GM12891 (cell line): ENCODE results near the gene PF4V1.

Experiments used
- PAX5 ChIP-seq: IDR thresholded peaks from 2 replicates; pipeline ENCODE4 v1.6.1; 2011; ENCODE audit warnings: low read length, moderate library complexity, mild to moderate bottlenecking; ENCODE audit not compliant: insufficient read depth, severe bottlenecking
- POLR2A ChIP-seq: IDR thresholded peaks from 2 replicates; pipeline ENCODE4 v1.6.1; 2011; ENCODE audit warnings: low read depth, low read length, control low read depth
- POLR2AphosphoS5 ChIP-seq: IDR thresholded peaks from 2 replicates; pipeline ENCODE4 v1.6.1; 2011; ENCODE audit warnings: low read depth, low read length, control low read depth
- POU2F2 ChIP-seq: IDR thresholded peaks from 2 replicates; pipeline ENCODE4 v1.6.1; 2011; ENCODE audit warnings: low read depth, mild to moderate bottlenecking, control low read depth, low read length, moderate library complexity
- TAF1 ChIP-seq: IDR thresholded peaks from 2 replicates; pipeline ENCODE4 v1.6.1; 2011; ENCODE audit warnings: low read depth, low read length, control low read depth

DNA sequence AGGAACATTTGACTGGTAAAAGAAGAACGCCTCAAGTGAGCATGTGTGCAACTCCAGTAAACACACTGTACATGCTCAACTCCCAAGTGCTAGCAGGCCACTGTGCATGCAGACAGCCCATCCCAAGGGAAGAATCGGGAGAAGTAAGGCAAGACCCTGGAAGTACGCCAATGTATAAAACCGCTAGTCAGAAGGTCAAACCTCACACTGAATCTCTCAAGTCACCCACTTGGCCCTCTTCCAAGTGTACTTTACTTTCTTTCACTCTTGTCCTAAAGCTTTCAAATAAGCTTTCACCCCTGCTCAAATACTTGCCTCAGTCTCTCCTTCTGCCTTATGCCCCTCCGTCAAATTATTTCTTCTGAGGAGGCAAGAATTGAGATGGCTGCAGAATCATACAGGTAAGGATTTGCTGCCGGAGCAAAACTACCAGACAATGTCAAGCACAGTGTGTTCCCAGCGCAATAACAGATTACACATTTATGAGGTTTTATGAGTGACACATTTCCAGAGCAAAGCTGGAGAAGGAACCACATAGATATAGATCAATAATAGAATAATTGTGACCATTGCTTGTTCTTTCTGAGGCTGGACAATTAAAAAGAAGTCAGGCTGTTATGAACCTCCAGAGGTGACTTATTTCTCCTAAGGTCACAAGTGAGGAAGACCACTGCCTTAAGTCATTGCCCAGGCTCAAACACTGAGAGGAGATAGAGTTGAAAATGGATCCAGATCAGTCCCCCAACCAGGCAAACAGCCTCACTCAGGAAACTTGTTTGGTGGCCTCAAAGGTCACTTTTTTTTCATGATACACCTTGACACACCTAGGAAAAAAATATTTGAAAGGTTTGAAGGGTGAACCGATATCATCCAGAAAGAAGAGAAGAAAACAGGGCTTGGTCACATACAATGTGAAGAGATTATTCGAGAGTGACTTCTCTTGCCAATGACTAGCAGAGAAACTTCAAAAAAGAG is 42.4 kb downstream of the PF4V1 start:
- TF ChIP-seq POU2F2 (no peak), POLR2A (no peak), TAF1 (no peak), POLR2AphosphoS5 (no peak), PAX5 (no peak)
